Right cardiac atrium (tissue), 5 donors: ENCODE data around the gene RASSF5. TPM values are rescaled to one million over a fixed set of nuclear protein-coding genes. Genes with fewer than 3 reads are reported as not detected.
A peak's percentile ranks its signal among the peaks of the same experiment; 100 is the strongest.

ENCODE experiments used
- ATAC-seq, 2 donors: fragments of 200-7000 bp; cut with Tn5 transposase; one replicate each; pipeline versions ENCODE4 v1.8.0 to v1.9.1; 2020; ENCODE audit warnings: moderate library complexity in 2 of 2, mild to moderate bottlenecking in 1 of 2
- DNase-seq, 3 donors: peaks; one replicate each; pipeline ENCODE4 v3.0.0-alpha.2; 2020
- H3K27ac ChIP-seq: one replicate; pipeline ENCODE4 v1.5.1; 2013; ENCODE audit warnings: mild to moderate bottlenecking, low read length, control low read depth, moderate library complexity
- H3K27me3 ChIP-seq: one replicate; pipeline ENCODE4 v1.6.1; 2013; ENCODE audit not compliant: control insufficient read depth, insufficient read depth
- H3K4me1 ChIP-seq: one replicate; pipeline ENCODE4 v1.6.1; 2013; ENCODE audit warnings: low read length; ENCODE audit not compliant: control insufficient read depth, insufficient read depth
- H3K4me3 ChIP-seq: one replicate; pipeline ENCODE4 v1.5.1; 2013; ENCODE audit warnings: low read length, control low read depth
- H3K9me3 ChIP-seq: one replicate; pipeline ENCODE4 v1.6.1; 2013; ENCODE audit warnings: low read length; ENCODE audit not compliant: control insufficient read depth
- WGBS: extraction: QIAGEN DNeasy Blood & Tissue Kit; methylation state at CpG from one replicate; pipeline ENCODE4 v1.1.7; 2013; 5-methylcytosine and 5-hydroxymethylcytosine counted together
- intact Hi-C, 4 donors: fragments of 100-400 bp; cut with DNase I; formaldehyde crosslinking; loops; one replicate each; pipeline versions ENCODE4 v1.11.0 to v1.14.0; 2022 to 2023
- polyA plus RNA-seq: library from polyadenylated mRNA; stranded (reverse); fragments of 200-250 nt; gene quantifications from one replicate; pipeline ENCODE4 v1.2.3, GENCODE V29; 2013
- total RNA-seq, 4 donors: library from RNA; stranded (reverse); fragmentation: NEBNext Ultra II Directional; extraction: Animal tissue kit (Norgen Biotek cat#: 25700); gene quantifications; one replicate each; pipeline ENCODE4 v1.2.1, GENCODE V29; 2021
- donor health status: healthy with polysubstance abuse.
- donor health status: DM: no; HTN: yes; CAD: no.
- donor health status: DM: no; HTN: no; CAD: no.
- donor health status: DM: no; HTN: yes; CAD: no; lungs with severe emphysema.
- donor health status: DM: yes; HTN: yes; CAD: no.

RASSF5 gene
- total and polyA plus RNA-seq, 5 donors = 9.3 to 29.0 (median 19.8) TPM

GRCh38 chr1:206558794-206559671 lies 51.7 kb downstream of the RASSF5 start:
- ATAC-seq (no peak), DNase-seq (no peak)
- intact Hi-C loops = no loop called here
- 73% methylated on average over 6 of the region's 6 CpGs for WGBS
- Histone ChIP-seq H3K27me3 (no peaks in the 10 kb centered on the region), H3K4me1 (peaks cover 11% of the 10 kb centered on the region), H3K9me3 (no peaks in the 10 kb centered on the region), H3K27ac (no peak overlapping the region), H3K4me3 (peak overlapping the region; percentile 75)

- 62% methylated on average over 5 of the region's 5 CpGs for WGBS
- intact Hi-C loops = no loop called here
- Histone ChIP-seq H3K4me1 (peaks cover 11% of the 10 kb centered on the region), H3K9me3 (no peaks in the 10 kb centered on the region), H3K4me3 (no peak overlapping the region), H3K27me3 (no peaks in the 10 kb centered on the region), H3K27ac (no peak overlapping the region)
- DNase-seq (no peak), ATAC-seq (no peak)
Measured at GRCh38 chr1:206559672-206559995, 52.3 kb downstream of the RASSF5 start.

- DNase-seq = no peak
- Histone ChIP-seq H3K4me3 (no peak overlapping the region), H3K9me3 (no peaks in the 10 kb centered on the region), H3K27ac (peak overlapping the region; percentile 77), H3K4me1 (peaks cover 9% of the 10 kb centered on the region), H3K27me3 (no peaks in the 10 kb centered on the region)
- ATAC-seq = peak; percentile 16 to 25
- intact Hi-C loops = no loop called here
- 55% methylated on average over 10 of the region's 10 CpGs for WGBS
Measured at GRCh38 chr1:206560007-206560716, 52.8 kb downstream of the RASSF5 start.

DNA sequence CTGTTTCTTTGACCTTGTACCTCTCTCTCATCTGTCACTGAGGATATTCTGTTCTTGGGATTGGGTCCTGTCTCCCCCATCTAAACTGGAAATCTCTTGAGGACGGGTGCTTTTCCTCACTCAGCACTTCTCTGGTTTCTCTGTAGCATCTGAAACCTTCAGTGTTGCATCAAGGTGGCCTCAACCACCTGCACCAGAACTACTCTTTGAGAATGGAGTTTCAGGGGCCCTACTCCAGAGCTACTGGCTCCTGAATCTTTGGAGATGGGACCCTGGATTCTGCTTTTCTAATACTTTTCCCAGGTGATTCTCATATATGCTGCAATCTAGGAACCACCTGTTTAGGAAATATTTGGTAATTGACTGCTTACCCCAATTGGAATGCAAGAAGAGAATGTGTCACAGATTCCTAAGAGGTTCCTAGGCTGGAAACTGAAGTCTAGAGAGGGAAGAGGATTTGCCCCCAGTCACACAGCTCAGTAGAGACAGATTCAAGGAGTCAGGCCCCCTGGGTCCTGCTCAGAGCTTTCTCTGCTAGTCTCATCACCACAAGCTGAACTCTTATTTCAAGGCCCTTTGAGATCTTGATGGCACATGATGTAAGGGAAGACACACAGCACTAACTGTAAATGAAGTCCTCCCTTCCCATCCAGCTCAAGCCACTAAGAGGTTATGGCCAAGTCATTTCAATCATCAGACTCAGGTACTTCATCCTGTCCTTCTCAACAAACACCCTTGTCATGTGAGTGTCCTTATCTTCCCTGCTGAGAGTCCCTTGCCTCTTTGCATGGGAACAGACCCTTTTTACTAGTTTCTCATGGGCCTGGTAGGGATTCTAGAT lies 56.3 kb downstream of the RASSF5 start:
- intact Hi-C loops = no loop called here
- no peaks in the 10 kb centered on the region for H3K9me3 ChIP-seq
- WGBS = 84% methylated on average over 1 of the region's 1 CpG
- peaks cover 9% of the 10 kb centered on the region for H3K4me1 ChIP-seq
- H3K27ac ChIP-seq = no peak overlapping the region
- H3K27me3 ChIP-seq = no peaks in the 10 kb centered on the region
- DNase-seq = no peak
- no peak for ATAC-seq
- H3K4me3 ChIP-seq = no peak overlapping the region

DNA sequence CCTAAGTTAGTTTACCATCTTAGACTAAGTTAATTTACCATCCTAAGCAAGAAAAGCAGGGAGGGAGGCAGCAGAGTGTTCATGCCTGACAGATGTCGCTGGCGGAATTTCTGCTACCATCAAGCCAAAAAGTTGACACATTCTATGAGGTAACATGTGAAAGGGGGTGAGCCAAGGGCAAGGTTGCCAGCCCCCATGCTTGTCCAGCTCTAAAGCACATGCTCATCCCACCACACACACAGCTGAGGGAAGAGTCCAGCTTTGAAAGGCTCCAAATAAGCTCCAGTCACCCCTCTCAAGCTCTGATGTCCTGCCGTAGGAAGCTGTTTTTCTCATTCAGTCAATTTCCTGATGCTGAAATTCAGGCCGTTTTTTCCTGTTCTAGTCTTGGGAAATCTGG lies 58.7 kb downstream of the RASSF5 start:
- H3K4me3 ChIP-seq = no peak overlapping the region
- WGBS = 66% methylated on average over 4 of the region's 4 CpGs
- intact Hi-C loops = no loop called here

GRCh38 chr1:206566999-206567398 lies 59.7 kb downstream of the RASSF5 start:
- Histone ChIP-seq H3K9me3 (no peaks in the 10 kb centered on the region), H3K4me3 (no peak overlapping the region), H3K4me1 (no peaks in the 10 kb centered on the region), H3K27me3 (no peaks in the 10 kb centered on the region), H3K27ac (no peak overlapping the region)
- 85% methylated on average over 4 of the region's 4 CpGs for WGBS
- intact Hi-C loops = no loop called here
- no peak for ATAC-seq
- DNase-seq = no peak

More for the DNA sequence above, 58.7 kb downstream of the RASSF5 start:
- H3K27ac ChIP-seq = no peak overlapping the region
- ATAC-seq (no peak), DNase-seq (no peak)
- no peaks in the 10 kb centered on the region for H3K9me3 ChIP-seq
- H3K27me3 ChIP-seq = no peaks in the 10 kb centered on the region
- no peaks in the 10 kb centered on the region for H3K4me1 ChIP-seq

GRCh38 chr1:206568256-206568655 lies 60.9 kb downstream of the RASSF5 start:
- Histone ChIP-seq H3K9me3 (no peaks in the 10 kb centered on the region), H3K4me3 (no peak overlapping the region), H3K4me1 (no peaks in the 10 kb centered on the region), H3K27ac (no peak overlapping the region), H3K27me3 (no peaks in the 10 kb centered on the region)
- ATAC-seq = no peak
- DNase-seq = peak in 1 of 3 donors; percentile 47
- WGBS = 90% methylated on average over 10 of the region's 10 CpGs
- intact Hi-C loops = no loop called here

DNA sequence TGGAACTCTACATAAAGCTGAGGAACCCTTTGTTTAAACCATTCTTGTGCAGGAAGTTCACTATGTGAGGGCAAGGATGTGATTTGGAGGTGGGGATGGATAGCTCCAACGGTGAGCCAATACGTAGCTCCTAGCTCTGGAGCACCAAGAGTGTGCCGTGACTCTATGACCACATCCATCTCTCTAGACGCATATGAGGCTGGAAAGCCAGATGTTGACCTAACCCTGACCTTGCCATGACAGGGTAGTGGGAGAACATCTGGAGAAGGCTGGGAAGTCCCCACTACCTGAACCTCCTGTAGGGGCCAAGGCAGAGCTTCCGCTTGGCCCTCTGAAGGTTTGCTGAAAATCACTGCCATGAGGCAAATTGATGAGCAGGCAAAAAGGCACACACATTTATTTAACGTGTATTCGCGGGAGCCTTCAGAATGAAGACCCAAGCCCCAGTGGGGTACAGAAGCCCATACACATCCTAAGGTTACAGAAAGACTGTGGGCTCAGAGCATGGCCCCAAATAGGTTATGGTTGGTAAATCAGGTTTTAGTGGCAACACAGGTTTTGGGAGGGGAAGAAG lies 61.5 kb downstream of the RASSF5 start:
- no peak for ATAC-seq
- intact Hi-C loops = no loop called here
- Histone ChIP-seq H3K27ac (no peak overlapping the region), H3K27me3 (no peaks in the 10 kb centered on the region), H3K4me1 (no peaks in the 10 kb centered on the region), H3K9me3 (no peaks in the 10 kb centered on the region), H3K4me3 (no peak overlapping the region)
- 92% methylated on average over 8 of the region's 8 CpGs for WGBS
- DNase-seq = no peak

GRCh38 chr1:206569556-206569955 lies 62.2 kb downstream of the RASSF5 start:
- ATAC-seq (no peak), DNase-seq (no peak)
- no peaks in the 10 kb centered on the region for H3K4me1 ChIP-seq
- WGBS = 91% methylated on average over 4 of the region's 4 CpGs
- no peak overlapping the region for H3K4me3 ChIP-seq
- H3K9me3 ChIP-seq = no peaks in the 10 kb centered on the region
- H3K27me3 ChIP-seq = no peaks in the 10 kb centered on the region
- H3K27ac ChIP-seq = no peak overlapping the region
- intact Hi-C loops = no loop called here

- no peak for DNase-seq
- intact Hi-C loops = no loop called here
- H3K27me3 ChIP-seq = no peaks in the 10 kb centered on the region
- no peaks in the 10 kb centered on the region for H3K9me3 ChIP-seq
- ATAC-seq = no peak
- WGBS = 83% methylated on average over 3 of the region's 3 CpGs
- peaks cover 5% of the 10 kb centered on the region for H3K4me1 ChIP-seq
- H3K4me3 ChIP-seq = no peak overlapping the region
- H3K27ac ChIP-seq = no peak overlapping the region
Measured at GRCh38 chr1:206570529-206570928, 63.2 kb downstream of the RASSF5 start.
